Measurements from ENCODE around the gene SERTAD2.

DNA sequence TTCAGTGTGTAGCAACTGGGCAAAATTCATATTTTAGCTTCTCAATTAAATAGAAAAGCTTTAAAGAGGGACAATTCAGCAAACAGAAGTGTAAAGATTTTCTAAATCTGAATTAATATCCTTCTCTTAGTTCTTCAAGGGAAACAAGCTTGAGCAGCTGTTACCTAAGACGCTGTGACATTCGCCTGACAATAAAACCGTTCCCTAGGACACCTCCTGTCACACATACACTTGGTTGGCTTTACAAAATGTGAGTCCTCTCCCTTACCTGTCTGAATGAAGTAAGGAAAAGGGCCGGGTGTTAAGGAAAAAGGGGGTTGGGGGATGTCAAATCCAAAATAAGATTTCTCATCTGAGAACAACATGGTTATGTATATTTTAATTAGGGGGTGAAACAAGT is 2.1 kb downstream of the SERTAD2 start:
- TF ChIP-seq CTCF (IDR thresholded peaks at IDR 0.05) (no peak), POLR2A (IDR thresholded peaks at IDR 0.05) (no peak), POLR2AphosphoS5 (IDR thresholded peaks at IDR 0.05) (no peak)
